ENCODE measurements around the gene CEP112.

DNA sequence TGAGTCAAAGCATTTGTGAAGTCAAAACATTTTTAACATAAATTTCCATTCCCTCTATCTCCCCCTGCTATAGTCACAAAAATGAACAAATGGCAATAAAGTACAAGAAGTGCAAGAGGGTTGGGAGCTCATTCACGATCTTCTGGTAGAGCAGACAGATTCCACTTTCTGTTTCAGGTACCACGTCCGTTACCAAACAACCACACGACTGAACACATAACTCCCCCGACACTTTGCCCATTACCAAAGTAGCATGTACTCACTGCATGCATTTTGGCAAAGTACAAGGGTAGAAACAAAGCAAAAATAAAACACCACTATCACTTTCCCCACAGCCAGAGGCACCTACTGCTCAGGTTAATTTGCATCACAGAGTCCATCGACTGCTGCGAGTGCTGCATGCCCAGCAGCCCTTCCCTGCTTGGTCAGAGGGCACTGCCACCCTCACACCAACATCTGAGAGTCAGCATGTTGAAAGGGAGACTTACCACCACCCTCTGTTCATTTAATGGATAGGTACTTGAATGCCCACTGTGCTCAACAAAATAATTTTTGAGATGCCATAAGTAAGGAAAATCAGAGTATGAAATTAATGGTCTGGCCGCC is 480.2 kb downstream of the CEP112 start:
- TF ChIP-seq, protein P1, sequence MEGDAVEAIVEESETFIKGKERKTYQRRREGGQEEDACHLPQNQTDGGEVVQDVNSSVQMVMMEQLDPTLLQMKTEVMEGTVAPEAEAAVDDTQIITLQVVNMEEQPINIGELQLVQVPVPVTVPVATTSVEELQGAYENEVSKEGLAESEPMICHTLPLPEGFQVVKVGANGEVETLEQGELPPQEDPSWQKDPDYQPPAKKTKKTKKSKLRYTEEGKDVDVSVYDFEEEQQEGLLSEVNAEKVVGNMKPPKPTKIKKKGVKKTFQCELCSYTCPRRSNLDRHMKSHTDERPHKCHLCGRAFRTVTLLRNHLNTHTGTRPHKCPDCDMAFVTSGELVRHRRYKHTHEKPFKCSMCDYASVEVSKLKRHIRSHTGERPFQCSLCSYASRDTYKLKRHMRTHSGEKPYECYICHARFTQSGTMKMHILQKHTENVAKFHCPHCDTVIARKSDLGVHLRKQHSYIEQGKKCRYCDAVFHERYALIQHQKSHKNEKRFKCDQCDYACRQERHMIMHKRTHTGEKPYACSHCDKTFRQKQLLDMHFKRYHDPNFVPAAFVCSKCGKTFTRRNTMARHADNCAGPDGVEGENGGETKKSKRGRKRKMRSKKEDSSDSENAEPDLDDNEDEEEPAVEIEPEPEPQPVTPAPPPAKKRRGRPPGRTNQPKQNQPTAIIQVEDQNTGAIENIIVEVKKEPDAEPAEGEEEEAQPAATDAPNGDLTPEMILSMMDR (IDR thresholded peaks at IDR 0.05; ENCODE audit: insufficient read depth, low read length, poor library complexity, severe bottlenecking), result no peak
- no peak for TF ChIP-seq EZH2phosphoT487 (conservative IDR thresholded peaks at IDR 0.05; ENCODE audit: low read length)

All from SU-DHL-6 (cell line).